Measurements from ENCODE around the gene NECAP2.
"Not testable (repeated sequence)": the region's sequence is repeated elsewhere in the genome, so short reads cannot be mapped to it uniquely, and the experiment has no call there.

The NECAP2 gene

DNA sequence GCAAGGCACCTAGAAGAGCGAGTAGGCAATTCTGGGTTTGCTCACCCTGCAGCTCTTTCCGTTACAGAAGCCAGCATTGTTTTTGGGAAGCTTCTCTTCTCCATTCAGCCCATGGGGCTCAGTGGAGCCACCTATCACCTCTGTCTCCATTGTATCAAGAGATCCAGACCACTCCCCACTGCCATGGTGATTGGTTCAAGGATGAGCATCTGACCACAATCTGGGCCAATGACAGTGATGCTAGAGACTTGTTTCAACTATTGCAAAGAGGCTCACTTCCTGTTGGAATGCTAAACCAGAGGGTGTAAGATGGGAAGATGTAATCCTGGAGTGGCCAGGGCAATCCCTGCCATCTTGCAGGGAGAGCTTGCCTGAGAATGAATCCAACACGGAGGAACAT is 9.9 kb upstream of the NECAP2 start:
- DNase-seq = no peak

DNA sequence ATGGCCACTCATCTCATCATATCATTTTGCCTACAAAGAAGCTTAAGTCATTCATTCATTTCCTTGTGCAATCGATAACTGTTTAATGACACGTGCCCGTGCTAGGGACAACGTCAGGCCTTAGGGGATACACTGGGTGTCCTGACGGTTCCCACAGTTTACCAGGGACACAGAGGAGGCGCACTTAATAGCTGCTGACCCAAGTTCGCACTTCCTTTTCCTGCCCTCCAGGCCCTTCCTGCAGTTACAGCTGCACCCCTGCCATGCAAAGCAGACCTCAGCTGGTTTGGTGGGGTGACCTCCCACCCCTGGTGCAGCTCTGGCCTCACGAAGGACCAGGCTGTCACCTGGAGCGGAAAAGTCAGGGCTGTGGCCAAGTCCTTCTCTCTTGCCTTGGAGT is 7.5 kb upstream of the NECAP2 start:
- DNase-seq = no peak

- DNase-seq = no peak
Measured at GRCh38 chr1:16434007-16434406, 6.5 kb upstream of the NECAP2 start.

DNA sequence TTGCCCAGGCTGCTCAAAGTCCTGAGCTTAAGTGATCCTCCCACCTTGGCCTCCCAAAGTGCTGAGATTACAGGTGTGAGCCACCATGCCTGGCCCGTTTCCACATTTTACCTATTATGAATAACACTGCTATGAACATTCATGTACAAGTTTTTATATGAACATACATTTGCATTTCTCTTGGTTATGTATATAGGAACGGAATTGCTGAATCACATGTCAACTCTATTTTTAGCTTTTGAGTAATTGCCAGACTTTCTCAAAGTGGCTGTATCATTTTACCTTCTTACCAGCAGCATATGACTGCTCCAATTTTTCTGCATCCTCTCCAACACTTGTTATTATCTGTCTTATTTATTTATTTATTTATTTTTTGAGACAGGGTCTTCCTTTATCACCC is 6.0 kb upstream of the NECAP2 start:
- DNase-seq = no peak

- no peak for DNase-seq
Measured at GRCh38 chr1:16436946-16437474, 3.5 kb upstream of the NECAP2 start, which contains the start of gene SPATA21. Gene SPATA21 (minus strand): TSS chr1:16437424. CDS start chr1:16431371, 6,053 bp downstream.

DNA sequence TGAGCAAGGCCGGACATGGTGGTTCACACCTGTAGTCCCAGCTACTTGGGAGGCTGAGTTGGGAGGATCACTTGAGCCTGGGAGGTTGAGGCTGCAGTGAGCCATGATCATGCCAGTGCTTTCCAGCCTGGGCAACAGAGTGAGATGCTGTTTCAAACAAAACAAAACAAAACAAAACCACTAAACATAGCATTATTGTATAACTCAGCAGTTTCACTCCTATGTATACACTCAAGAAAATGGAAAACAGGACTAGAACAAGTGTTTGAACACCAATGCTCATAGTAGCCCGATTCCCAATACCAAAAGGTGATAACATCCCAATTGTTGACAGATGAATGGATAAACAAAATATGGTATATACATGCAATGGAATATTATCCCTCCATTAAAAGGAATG is 2.0 kb upstream of the NECAP2 start:
- DNase-seq = no peak

DNA sequence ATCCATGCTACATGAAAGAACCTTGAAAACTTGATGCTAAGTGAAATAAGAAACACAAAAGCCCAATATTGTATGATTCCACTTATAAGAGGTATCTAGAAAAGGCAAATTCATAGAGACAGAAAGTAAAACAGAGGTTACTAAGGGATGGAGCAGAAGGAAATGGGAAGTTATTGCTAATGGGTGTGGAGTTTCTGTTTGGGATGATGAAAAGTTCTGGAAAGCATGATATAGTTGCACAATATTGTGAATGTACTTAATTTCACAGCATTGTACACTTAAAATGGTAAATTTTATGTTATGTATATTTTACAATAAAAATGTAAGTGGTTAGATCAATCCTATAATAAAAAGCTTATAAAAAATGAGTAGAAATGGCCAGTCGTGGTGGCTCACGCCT is 1.6 kb upstream of the NECAP2 start:
- no peak for DNase-seq

GRCh38 chr1:16440131-16440469 is 424 bp upstream of the NECAP2 start:
- no peak for DNase-seq

DNA sequence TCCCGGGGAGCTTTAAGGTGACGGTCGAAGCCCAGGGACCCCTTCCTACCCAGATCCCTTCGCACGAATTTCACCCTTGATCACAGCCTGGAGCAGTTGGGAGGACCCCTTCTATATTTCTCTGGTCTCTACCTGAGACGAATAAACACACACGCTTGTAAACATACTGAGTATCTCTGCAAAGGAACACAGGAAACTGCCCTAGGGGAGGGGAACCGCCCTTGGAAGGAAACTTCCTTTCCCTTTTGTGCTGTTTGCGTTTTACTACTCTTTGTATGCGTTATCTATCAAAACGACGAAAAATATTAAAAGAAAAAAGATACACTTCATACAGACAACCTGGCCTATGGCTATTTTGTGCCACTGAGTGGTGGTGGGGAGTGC is 750 bp downstream of the NECAP2 start:
- no peak for DNase-seq

DNA sequence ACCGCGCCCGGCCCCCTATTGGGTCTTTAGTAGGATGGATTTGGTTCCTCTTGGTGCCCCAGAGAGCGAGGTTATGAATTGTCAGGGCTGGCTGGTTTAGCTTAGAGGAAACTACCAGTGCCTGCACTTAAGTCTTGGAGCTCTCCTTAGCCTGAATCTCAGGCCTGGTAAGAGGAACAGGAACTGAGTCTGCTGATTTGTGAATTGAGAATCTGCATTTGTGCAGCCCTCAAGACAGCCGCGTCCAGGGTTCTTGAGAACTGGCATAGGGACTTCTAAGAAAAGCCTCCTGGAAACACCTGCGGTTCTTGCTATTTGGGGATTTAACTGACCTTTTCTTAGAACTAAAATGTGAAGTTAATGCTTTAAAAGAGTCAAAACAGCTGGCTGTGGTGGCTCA is 1.7 kb downstream of the NECAP2 start:
- no peak for DNase-seq

GRCh38 chr1:16442941-16443340 is 2.4 kb downstream of the NECAP2 start:
- DNase-seq = no peak

DNA sequence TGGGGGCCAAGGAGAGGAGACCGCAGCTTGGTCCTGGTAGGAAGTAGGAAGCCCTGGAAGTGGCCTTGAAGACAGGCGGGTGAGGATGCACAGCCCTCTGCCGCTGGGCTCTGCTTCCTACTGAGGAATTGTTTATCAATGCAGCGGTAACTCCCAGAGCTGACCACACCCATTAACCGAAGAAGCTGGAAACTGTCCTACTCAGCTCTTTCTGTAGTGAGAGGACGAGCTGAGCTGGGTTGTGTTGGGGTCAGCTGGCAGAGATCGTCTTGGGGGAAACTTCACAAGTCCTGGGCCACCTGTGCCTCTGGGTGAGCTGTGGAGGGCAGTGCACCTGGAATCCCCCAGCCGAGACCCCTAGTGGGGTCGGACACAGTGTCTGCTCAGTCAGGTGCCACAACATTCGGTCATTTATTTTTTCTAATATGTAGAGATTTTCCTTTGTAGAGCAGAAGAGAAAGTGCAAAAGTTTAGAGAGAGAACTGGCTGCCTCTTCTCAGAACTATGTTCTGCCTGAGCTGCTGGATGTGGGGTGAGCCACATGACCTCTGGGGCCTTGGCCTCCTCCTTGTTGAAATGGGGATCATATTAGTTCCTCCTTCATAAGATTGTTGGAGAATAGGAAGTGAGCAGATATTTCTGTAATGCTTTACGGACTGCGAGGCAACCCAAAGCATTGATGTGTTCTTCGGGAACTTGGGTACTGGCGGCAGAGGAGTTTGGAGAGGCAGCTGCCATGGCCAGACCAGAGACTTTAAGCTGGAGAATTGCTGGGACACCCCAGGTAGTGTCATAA is 3.6 kb downstream of the NECAP2 start:
- no peak for DNase-seq

GRCh38 chr1:16445052-16445451 is 4.5 kb downstream of the NECAP2 start:
- no peak for DNase-seq

- DNase-seq = no peak
Measured at GRCh38 chr1:16446116-16446515, 5.6 kb downstream of the NECAP2 start.

- no peak for DNase-seq
Measured at GRCh38 chr1:16447641-16448040, 7.1 kb downstream of the NECAP2 start.

DNA sequence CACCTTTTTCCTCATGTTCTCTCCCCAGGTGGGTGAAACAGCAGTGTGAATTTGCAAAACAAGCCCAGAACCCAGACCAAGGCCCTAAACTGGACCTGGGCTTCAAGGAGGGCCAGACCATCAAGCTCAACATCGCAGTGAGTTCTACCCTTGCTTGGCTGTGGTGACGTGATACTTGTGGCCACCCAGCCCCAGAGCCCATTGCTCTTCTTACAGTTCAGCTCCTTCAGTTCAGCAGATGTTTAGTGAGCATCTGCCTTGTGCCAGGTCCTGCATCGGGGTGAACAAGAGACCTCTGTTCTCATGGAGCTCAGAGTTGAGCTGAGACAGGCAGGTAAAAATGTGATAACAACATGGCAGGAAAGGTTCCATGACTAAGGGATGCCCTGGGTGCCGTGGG is 8.5 kb downstream of the NECAP2 start:
- DNase-seq = no peak

DNA sequence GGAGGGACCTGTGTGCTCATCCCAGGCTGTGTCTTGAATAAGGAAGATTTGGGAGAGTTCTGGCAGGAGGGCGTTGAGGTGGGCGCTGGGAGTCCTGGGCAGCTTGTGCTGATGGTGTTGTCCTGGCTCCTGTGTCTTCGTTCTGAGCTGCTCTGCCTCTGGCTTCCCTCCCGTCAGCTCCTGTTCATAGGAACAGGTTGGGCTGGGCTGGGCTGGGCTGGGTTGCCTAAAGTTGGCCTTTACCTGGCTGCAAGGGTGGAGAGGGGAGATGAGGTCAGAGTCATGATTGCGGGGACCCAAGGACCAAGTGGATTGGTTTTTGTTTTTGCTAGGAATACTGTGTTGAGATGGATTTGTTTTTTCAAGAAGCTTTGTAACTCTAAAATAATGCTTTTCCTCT is 9.1 kb downstream of the NECAP2 start:
- no peak for DNase-seq

DNA sequence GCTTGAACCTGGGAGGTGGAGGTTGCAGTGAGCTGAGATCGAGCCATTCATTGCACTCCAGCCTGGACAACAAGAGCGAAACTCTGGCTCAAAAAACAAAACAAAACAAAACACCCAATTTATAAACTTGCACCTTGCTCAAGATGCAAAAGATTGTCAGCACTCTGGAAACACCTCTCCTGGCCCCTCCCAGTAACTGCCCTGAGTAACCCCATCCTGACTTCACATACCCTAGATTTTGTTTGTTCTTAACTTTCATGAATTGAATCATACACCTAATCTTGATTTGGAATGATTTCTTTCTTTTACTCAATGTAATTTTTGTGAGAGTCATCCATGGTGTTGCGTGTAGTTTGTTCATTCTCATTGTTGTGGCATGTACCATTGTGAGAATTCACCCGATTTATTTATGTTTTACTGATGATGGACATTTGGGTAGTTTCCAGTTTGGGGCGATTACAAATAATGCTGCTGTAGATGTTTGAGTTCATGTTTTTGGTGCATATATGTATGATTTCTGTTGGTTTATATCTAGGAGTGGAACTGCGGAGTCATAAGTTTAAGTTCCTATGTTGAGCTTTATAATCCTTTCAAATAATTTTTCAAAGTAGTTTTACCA is 10.4 kb downstream of the NECAP2 start:
- no peak for DNase-seq

GRCh38 chr1:16451841-16452528 is 11.5 kb downstream of the NECAP2 start:
- DNase-seq = no peak

- not testable (repeated sequence) for DNase-seq
Measured at GRCh38 chr1:16454909-16455308, 14.4 kb downstream of the NECAP2 start.

DNA sequence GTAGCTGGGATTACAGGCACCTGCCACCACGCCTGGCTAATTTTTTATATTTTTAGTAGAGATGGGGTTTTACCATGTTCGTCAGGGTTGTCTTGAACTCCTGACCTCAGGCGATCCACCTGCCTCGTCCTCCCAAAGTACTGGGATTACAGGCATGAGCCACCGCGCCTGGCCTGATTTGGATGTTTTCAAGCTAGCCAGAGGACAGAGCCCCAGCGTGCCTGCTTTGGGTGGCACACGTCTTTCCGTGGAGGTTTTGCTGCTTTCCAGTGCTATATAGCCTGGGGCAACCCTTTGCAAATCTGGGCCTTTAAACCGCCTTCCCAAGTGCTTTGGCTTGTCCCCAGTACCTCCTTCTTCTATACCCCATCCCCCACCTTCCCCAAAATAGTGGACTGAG is 15.6 kb downstream of the NECAP2 start:
- not testable (repeated sequence) for DNase-seq

GRCh38 chr1:16458831-16459230 is 18.3 kb downstream of the NECAP2 start:
- no peak for DNase-seq

DNA sequence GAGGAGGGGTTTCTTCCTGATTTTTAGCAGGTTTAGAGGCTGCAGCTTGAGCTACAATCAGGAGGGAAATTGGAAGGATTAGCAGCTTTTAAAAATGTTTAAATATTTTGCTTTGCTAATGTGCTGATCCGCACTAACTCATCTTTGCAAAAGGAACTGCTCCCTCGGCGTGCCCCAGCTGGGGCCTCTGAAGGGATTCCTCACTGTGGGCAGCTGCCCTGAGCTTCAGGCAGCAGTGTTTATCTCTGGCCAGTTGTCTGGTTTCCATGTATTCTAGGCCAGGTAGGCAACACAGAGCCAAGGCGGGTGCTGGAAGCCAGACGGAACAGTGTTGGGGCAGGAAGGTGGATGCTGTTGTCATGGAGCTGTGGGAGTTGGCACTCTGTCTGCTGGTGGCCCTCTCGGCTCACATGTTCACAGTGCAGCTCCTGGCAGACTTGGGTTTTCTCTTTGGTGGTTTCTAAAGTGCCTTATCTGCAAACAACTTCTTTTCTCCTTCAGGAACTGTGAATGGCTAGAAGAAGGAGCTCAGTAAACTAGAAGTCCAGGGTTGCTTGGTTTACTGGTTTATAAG is 18.9 kb downstream of the NECAP2 start:
- DNase-seq = no peak

DNA sequence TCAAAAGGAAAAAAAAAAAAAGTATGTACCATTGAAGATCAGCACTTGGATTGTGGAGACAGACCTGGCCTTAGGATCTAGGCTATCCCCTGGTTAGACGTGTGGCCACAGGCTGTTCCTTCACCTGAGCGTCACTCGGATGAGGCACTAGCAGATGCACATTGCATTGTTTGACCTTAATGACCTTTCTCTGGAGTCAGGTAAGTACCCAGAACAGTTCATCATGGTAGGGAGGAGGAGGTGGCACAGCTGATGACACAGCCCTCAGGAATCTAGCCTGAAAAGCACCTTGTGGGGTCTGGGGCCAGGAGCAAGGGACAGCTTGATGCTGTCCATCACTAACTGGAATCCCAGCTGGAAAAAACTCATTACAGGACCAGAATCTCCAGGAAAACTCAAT is 21.2 kb downstream of the NECAP2 start:
- no peak for DNase-seq

Data from CD4-positive, alpha-beta T cell treated with Interleukin-1 beta for 1 hour (primary cell).